ENCODE data around the gene MAFG. TPM values are rescaled to one million over a fixed set of nuclear protein-coding genes. Genes with fewer than 3 reads are reported as not detected.

The MAFG gene
- total and polyA plus RNA-seq, 2 of the 13 experiments (the other 11 are each of a cell fraction or from before 2014, with no cell fraction given): 14.5 to 20.0 TPM

GRCh38 chr17:81959362-81960129 is 32.0 kb upstream of the MAFG start (continued):
- TF ChIP-seq ZNF362 (CRISPR knock-in tag; IDR thresholded peaks at IDR 0.05; ENCODE audit: borderline replicate concordance): no peak
- no peak for TF ChIP-seq ZNF264 (CRISPR knock-in tag; IDR thresholded peaks at IDR 0.05)
- peak; percentile 73 for TF ChIP-seq ZNF687 (CRISPR knock-in tag; IDR thresholded peaks at IDR 0.05)
- TF ChIP-seq CEBPZ (IDR thresholded peaks at IDR 0.05; ENCODE audit: low read length): no peak
- TF ChIP-seq MTERF4 (CRISPR knock-in tag; IDR thresholded peaks at IDR 0.05): no peak
- 0 out of 2 replicates have a peak, but pooled peaks have one; percentile 53 for TF ChIP-seq ZNF747 (CRISPR knock-in tag; IDR thresholded peaks at IDR 0.05; ENCODE audit: borderline replicate concordance)
- TF ChIP-seq SRSF1 (optimal IDR thresholded peaks at IDR 0.05; ENCODE audit: low read depth, low read length): no peak
- TF ChIP-seq JUND (CRISPR knock-in tag; IDR thresholded peaks at IDR 0.05): no peak
- TF ChIP-seq TRIM24 (CRISPR knock-in tag; IDR thresholded peaks at IDR 0.05): no peak
- peak; percentile 72 for TF ChIP-seq HNRNPL (IDR thresholded peaks at IDR 0.05; ENCODE audit: low read depth, low read length)
- no peak for TF ChIP-seq CBFB (CRISPR knock-in tag; IDR thresholded peaks at IDR 0.05)
- no peak for TF ChIP-seq MBD4 (IDR thresholded peaks at IDR 0.05; ENCODE audit: borderline replicate concordance, low read length)
- TF ChIP-seq EHMT2 (IDR thresholded peaks at IDR 0.05; ENCODE audit: borderline replicate concordance, low read depth, low read length): no peak
- no peak for TF ChIP-seq PHB2 (IDR thresholded peaks at IDR 0.05; ENCODE audit: partially characterized antibody)
- no peak for TF ChIP-seq SUZ12 (IDR thresholded peaks at IDR 0.05; ENCODE audit: low read depth, low read length)
- no peak for TF ChIP-seq STAT5B (CRISPR knock-in tag; IDR thresholded peaks at IDR 0.05)
- TF ChIP-seq PHF8 (CRISPR knock-in tag; IDR thresholded peaks at IDR 0.05): no peak; the same call in 1 of the 2 replicates
- TF ChIP-seq PAF1 (CRISPR knock-in tag; IDR thresholded peaks at IDR 0.05): no peak
- peak; percentile 44 for TF ChIP-seq FOXA3 (CRISPR knock-in tag; IDR thresholded peaks at IDR 0.05)

Data from HepG2 (cell line).